ENCODE results near the gene SLC9C1. TPM values are rescaled to one million over a fixed set of nuclear protein-coding genes. Genes with fewer than 3 reads are reported as not detected.

SLC9C1 gene
- total RNA-seq, 1 donor from 2014 or later, result not detected

DNA sequence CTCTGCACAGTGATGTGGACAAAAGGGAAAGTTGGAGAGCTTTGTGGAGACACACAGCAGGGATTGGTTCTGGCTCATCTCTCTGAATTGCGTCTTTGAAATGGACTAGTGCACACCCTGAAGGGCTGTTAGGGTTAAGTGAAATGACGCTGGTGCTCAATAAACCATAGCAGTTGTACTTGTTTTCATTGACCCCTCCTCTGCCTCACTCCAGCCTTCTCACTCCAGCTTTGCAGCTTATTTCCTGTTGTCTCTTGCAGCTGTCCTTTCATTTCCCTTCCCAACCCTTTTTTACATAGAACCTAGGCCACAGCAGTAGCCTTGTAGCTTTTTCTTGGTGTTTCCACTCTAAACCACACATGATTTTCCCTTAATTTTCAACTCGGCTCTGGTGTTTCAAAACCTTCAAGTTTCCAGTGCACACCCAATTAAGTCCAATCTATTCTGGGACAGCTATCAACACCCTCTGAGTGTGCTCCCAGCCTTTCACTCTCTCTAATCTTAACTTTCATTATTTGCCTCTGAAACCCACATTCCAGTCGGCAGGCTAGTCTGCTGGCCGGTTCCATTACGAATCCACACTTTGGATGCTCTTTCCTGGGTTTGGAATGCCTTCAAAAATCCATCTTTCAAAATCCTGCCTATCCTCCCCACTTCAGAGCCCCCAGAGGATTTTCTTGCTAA lies 201.4 kb downstream of the SLC9C1 start:
- no peaks in the 10 kb centered on the region for H3K36me3 Mint-ChIP-seq (ENCODE audit: unreplicated experiment)
- DNase-seq, result no peak
- H3K4me1 Mint-ChIP-seq (ENCODE audit: low read depth, unreplicated experiment), result peaks cover 10% of the 10 kb centered on the region
- TF ChIP-seq, protein P1, sequence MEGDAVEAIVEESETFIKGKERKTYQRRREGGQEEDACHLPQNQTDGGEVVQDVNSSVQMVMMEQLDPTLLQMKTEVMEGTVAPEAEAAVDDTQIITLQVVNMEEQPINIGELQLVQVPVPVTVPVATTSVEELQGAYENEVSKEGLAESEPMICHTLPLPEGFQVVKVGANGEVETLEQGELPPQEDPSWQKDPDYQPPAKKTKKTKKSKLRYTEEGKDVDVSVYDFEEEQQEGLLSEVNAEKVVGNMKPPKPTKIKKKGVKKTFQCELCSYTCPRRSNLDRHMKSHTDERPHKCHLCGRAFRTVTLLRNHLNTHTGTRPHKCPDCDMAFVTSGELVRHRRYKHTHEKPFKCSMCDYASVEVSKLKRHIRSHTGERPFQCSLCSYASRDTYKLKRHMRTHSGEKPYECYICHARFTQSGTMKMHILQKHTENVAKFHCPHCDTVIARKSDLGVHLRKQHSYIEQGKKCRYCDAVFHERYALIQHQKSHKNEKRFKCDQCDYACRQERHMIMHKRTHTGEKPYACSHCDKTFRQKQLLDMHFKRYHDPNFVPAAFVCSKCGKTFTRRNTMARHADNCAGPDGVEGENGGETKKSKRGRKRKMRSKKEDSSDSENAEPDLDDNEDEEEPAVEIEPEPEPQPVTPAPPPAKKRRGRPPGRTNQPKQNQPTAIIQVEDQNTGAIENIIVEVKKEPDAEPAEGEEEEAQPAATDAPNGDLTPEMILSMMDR (IDR thresholded peaks at IDR 0.05; ENCODE audit: partially characterized antibody, unreplicated experiment), result no peak
- peaks cover 2% of the 10 kb centered on the region for H3K27me3 Mint-ChIP-seq (ENCODE audit: unreplicated experiment)
- no peak overlapping the region for H3K27ac Mint-ChIP-seq (ENCODE audit: unreplicated experiment)
- no peaks in the 10 kb centered on the region for H3K9me3 Mint-ChIP-seq (ENCODE audit: unreplicated experiment)
- no peak overlapping the region for H3K4me3 Mint-ChIP-seq (ENCODE audit: unreplicated experiment)

DNA sequence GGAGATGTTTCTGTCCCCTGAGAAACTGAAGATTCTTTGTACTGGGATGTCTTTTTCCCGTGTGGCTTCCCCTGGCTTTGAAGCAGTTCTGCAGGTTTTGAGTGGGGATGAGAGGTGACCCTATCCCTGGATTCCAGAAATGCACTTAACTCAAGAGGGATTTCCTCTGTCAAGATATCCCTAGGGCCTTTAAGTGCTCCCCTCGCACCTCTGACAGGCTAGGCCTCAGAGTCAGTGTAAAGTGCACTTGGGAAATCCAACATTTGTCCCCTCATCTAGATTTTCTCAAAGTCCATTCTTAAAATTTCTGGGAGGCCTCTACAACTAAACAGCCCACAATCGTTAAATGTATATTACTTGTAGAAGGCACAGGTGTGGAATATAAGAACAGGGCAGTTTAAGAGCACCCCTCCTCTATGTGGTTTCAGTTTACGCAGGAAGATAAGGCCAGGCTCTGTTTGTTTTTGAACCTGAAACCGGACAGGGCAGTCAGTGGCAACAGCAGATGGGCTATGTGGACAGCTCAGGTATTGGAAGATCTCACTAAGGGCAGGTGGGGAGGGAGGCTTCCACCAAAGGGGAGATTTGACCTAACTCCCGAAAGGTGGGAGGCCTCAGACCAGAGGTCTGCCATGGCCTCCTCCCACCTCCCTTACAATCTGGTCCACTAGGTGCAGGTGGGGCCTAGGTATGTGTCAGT lies 203.0 kb downstream of the SLC9C1 start:
- Mint-ChIP-seq H3K4me1 (ENCODE audit: low read depth, unreplicated experiment) (peaks cover 12% of the 10 kb centered on the region), H3K27me3 (ENCODE audit: unreplicated experiment) (peaks cover 4% of the 10 kb centered on the region), H3K36me3 (ENCODE audit: unreplicated experiment) (no peaks in the 10 kb centered on the region), H3K27ac (ENCODE audit: unreplicated experiment) (peak overlapping the region; percentile 5), H3K4me3 (ENCODE audit: unreplicated experiment) (no peak overlapping the region), H3K9me3 (ENCODE audit: unreplicated experiment) (no peaks in the 10 kb centered on the region)
- no peak for DNase-seq
- TF ChIP-seq, protein P1 (IDR thresholded peaks at IDR 0.05; ENCODE audit: partially characterized antibody, unreplicated experiment), result no peak

Small RNA genes lying within 50 kb of the gene (microRNA-seq; reads per million reads assigned to microRNA genes)
- gene MIR567 (ENCODE audit: unreplicated experiment), result not detected

Other genes starting within 250 kb of the SLC9C1 start
- 1.4 TPM for gene C3orf52, start 207.8 kb downstream of the SLC9C1 start, total RNA-seq (ENCODE audit: unreplicated experiment)
- gene GCSAM, start 161.0 kb downstream of the SLC9C1 start, total RNA-seq (ENCODE audit: unreplicated experiment), result not detected
- 67.9 TPM for gene CD200, start 38.9 kb upstream of the SLC9C1 start, total RNA-seq (ENCODE audit: unreplicated experiment)
- not detected for gene BTLA, start 205.3 kb upstream of the SLC9C1 start, total RNA-seq (ENCODE audit: unreplicated experiment)

All from glutamatergic neuron (in vitro differentiated cells).